SK-N-MC (cell line): ENCODE results near the gene KCTD19.

ENCODE experiments used
- DNase-seq: peaks from one replicate; pipeline ENCODE4 v3.0.0-alpha.2; 2011; ENCODE audit warnings: low read depth, low spot score
- H3K27ac ChIP-seq: fragments of 200-600 bp; sonication (generic); 2 replicates; pipeline ENCODE4 v1.5.1; 2016; ENCODE audit warnings: mixed run types
- H3K36me3 ChIP-seq: fragments of 200-600 bp; sonication (generic); 2 replicates; pipeline ENCODE4 v1.6.1; 2017; ENCODE audit warnings: antibody characterized with exemption, low read length, mixed read lengths; ENCODE audit not compliant: insufficient read depth
- H3K4me3 ChIP-seq: fragments of 200-600 bp; sonication (generic); 2 replicates; pipeline ENCODE4 v1.5.1; 2016
- H3K9ac ChIP-seq: fragments of 200-600 bp; sonication (generic); 2 replicates; pipeline ENCODE4 v1.8.0; 2017; ENCODE audit warnings: mixed run types, mixed read lengths; ENCODE audit not compliant: insufficient read length
- H3K9me3 ChIP-seq: fragments of 200-600 bp; sonication (generic); 2 replicates; pipeline ENCODE4 v1.6.1; 2017; ENCODE audit warnings: low read depth, mild to moderate bottlenecking, antibody characterized with exemption, low read length, moderate library complexity, mixed read lengths
- EZH2 ChIP-seq: fragments of 200-600 bp; sonication (generic); IDR thresholded peaks from one replicate; pipeline ENCODE4 v1.6.1; 2017; ENCODE audit warnings: antibody characterized with exemption
- FOXP2 ChIP-seq: optimal IDR thresholded peaks from 2 replicates; pipeline ENCODE3; 2011; ENCODE audit warnings: mild to moderate bottlenecking, moderate library complexity; ENCODE audit not compliant: insufficient read depth; ENCODE audit errors: extremely low read length, control extremely low read depth
- POLR2AphosphoS5 ChIP-seq: IDR thresholded peaks from 2 replicates; pipeline ENCODE4 v1.6.1; 2012; ENCODE audit warnings: mild to moderate bottlenecking, low read depth, low read length, borderline replicate concordance

KCTD19 gene

GRCh38 chr16:67260426-67261063 lies 66.0 kb downstream of the KCTD19 start:
- H3K36me3 ChIP-seq, result no peaks in the 10 kb centered on the region
- H3K9ac ChIP-seq, result no peak overlapping the region
- no peak for DNase-seq
- no peaks in the 10 kb centered on the region for H3K9me3 ChIP-seq
- H3K4me3 ChIP-seq, result no peak overlapping the region
- H3K27ac ChIP-seq, result no peak overlapping the region
- no peak for TF ChIP-seq EZH2
- no peak for TF ChIP-seq FOXP2
- no peak for TF ChIP-seq POLR2AphosphoS5

DNA sequence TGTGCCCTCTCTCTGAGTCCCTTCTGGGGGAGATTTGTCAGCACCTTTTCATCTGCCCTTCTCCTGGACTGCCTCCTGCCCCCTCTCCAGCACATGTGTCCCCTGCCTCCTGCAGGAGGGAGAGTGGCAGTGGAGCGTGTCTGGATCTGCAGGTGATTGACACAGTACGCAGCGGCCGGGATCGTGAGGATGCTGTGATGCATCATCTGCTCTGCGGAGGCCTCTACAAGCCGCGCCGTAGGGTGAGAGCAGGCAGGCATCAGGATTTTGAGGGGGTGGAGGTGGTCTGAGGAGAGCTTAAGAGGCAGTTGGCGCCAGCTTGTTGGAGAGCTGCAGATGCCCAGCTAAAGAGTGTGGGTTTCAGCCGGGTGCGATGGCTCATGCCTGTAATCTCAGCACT lies 66.8 kb downstream of the KCTD19 start:
- no peak for TF ChIP-seq FOXP2
- no peak for TF ChIP-seq POLR2AphosphoS5
- no peak for TF ChIP-seq EZH2
- Histone ChIP-seq H3K27ac (no peak overlapping the region), H3K36me3 (no peaks in the 10 kb centered on the region), H3K9me3 (no peaks in the 10 kb centered on the region), H3K9ac (no peak overlapping the region), H3K4me3 (no peak overlapping the region)
- DNase-seq, result no peak

DNA sequence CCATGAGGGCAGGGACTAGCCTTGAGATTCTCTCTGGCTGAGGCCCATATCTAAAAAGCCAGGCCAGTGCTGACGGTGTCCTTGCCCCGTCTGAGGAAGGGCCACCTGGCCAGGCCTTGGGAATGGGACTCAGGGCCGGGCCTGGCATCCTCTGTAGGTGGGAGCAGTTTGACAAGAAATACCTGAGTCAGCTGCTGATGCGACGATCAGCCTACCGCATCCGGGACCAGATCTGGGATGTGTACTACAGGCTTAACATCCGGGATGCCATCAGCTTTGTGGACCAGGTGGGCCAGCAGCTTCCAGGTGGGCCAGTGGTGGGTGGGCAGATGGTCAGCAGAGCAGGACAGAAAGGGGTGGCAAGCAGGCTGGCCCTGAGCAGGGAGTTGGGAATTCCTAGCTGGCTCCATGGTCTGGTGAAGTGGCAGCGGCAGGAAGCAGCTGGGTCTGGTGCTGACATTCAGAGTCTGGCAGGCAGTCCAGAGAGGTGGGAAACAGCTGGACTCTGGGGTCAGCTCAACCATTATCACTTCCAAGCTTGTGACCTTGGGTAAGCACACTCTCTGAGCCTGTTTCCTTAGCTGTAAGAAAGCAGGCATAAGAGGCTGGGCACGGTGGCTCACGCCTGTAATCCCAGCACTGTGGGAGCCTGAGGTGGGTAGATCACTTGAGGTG lies 68.2 kb downstream of the KCTD19 start:
- TF ChIP-seq POLR2AphosphoS5 (no peak), FOXP2 (no peak), EZH2 (no peak)
- Histone ChIP-seq H3K4me3 (no peak overlapping the region), H3K36me3 (no peaks in the 10 kb centered on the region), H3K27ac (no peak overlapping the region), H3K9ac (no peak overlapping the region), H3K9me3 (no peaks in the 10 kb centered on the region)
- DNase-seq, result no peak

DNA sequence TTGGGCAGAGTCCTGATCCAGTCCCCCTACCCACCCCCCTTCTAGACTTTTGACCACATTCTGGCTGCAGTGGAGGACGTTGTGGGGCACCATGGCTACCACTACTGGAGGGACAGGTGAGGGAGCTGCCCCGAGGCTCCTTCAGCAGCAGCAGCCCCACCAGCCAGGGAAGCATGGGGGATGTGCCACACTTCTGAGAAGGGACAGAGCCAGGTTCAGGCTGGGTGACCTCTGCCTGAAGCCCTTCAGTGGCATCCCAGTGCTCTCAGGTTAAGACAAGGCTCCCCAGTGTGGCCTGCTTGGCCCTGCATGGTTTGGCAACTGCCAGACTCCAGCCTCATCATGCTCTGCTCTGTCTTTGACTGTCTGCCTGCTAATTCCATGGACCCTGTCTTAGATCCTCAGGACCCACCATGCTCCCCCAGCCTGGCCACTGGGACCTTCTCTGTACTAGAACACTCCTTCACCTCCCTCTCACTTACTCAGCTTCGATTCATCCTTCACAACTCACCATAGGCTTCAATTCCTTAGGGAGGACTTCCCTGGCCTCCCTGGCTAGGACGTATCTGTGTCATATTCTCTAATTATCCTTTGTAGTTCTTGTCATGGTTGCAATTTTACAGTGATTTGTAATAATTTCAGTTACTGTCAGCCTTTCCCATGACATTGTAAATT lies 68.9 kb downstream of the KCTD19 start:
- no peak for DNase-seq
- Histone ChIP-seq H3K9me3 (no peaks in the 10 kb centered on the region), H3K27ac (no peak overlapping the region), H3K4me3 (no peak overlapping the region), H3K9ac (no peak overlapping the region), H3K36me3 (no peaks in the 10 kb centered on the region)
- no peak for TF ChIP-seq POLR2AphosphoS5
- TF ChIP-seq FOXP2, result no peak
- TF ChIP-seq EZH2, result no peak

- H3K9ac ChIP-seq, result no peak overlapping the region
- no peak overlapping the region for H3K27ac ChIP-seq
- no peak for DNase-seq
- H3K4me3 ChIP-seq, result no peak overlapping the region
- TF ChIP-seq POLR2AphosphoS5, result no peak
- TF ChIP-seq EZH2, result no peak
- TF ChIP-seq FOXP2, result no peak
- no peaks in the 10 kb centered on the region for H3K9me3 ChIP-seq
- H3K36me3 ChIP-seq, result no peaks in the 10 kb centered on the region
Observed at GRCh38 chr16:67256701-67257230, 69.8 kb downstream of the KCTD19 start.

DNA sequence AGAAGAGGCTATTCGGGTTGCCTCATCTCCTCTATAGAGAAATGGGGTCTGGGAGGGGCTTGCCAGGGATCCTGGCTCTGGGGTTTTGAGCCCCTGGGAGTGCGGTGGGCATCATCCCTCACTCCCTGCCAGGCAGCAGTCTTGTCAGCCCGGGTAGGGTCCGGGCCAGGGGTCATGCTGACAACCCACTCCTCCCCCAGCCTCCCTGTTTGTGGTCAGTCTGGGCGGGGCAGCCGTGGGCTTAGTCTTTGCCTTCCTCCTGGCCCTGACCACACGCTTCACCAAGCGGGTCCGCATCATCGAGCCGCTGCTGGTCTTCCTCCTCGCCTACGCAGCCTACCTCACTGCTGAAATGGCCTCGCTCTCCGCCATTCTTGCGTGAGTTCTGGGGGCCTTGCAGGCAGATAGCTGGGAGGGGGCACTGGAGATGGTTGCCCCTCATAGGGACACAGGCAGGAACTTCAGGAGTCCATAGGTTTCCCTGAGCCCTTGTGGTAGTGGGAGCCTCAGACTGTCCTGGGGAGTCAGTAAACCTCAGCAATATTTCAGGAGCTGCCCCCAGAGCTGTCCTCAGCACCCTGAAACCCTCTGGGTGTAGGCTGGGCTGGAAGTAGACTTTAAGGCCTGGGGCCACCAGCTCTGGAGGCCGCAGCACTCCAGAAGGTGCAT lies 70.9 kb downstream of the KCTD19 start:
- Histone ChIP-seq H3K9ac (no peak overlapping the region), H3K27ac (no peak overlapping the region), H3K36me3 (no peaks in the 10 kb centered on the region), H3K4me3 (no peak overlapping the region), H3K9me3 (no peaks in the 10 kb centered on the region)
- TF ChIP-seq POLR2AphosphoS5 (no peak), EZH2 (no peak), FOXP2 (no peak)
- no peak for DNase-seq

- Histone ChIP-seq H3K9ac (no peak overlapping the region), H3K4me3 (no peak overlapping the region)
- TF ChIP-seq FOXP2 (no peak), POLR2AphosphoS5 (no peak), EZH2 (no peak)
Observed at GRCh38 chr16:67254801-67255552, 71.6 kb downstream of the KCTD19 start.

More at GRCh38 chr16:67254801-67255552, 71.6 kb downstream of the KCTD19 start:
- Histone ChIP-seq H3K9me3 (no peaks in the 10 kb centered on the region), H3K27ac (no peak overlapping the region), H3K36me3 (no peaks in the 10 kb centered on the region)
- DNase-seq, result no peak
